Testis (tissue), 2 donors: Measurements from ENCODE around the gene RCOR2.

Experiments
- CTCF ChIP-seq, 3 experiments: fragments of 450-650 bp in 2 of 3; fragments of 200-600 bp in 1 of 3; sonication (generic) in 1 of 3; IDR thresholded peaks; one replicate each; pipeline ENCODE4 v1.5.1; 2016 to 2019; ENCODE audit warnings: antibody characterized with exemption in 3 of 3, mild to moderate bottlenecking in 2 of 3, moderate library complexity in 1 of 3
- POLR2A ChIP-seq: fragments of 450-650 bp; IDR thresholded peaks from one replicate; pipeline ENCODE4 v1.6.1; 2017; ENCODE audit warnings: antibody characterized with exemption, mild to moderate bottlenecking, moderate library complexity

GRCh38 chr11:63922673-63923192, 5.8 kb upstream of the RCOR2 start:
- TF ChIP-seq CTCF (IDR thresholded peaks at IDR 0.05) = no peak
- TF ChIP-seq POLR2A = no peak
